Stimulated activated naive CD4-positive, alpha-beta T cell treated with Interleukin-2 at 50 U/mL for 16 hours (primary cell): ENCODE results near the gene ALPG.
"Not testable (repeated sequence)": the region's sequence is repeated elsewhere in the genome, so short reads cannot be mapped to it uniquely, and the experiment has no call there.

Experiments
- DNase-seq: peaks from one replicate; lab custom pipeline; 2025; lab: John Stamatoyannopoulos, UW

Gene ALPG

DNA sequence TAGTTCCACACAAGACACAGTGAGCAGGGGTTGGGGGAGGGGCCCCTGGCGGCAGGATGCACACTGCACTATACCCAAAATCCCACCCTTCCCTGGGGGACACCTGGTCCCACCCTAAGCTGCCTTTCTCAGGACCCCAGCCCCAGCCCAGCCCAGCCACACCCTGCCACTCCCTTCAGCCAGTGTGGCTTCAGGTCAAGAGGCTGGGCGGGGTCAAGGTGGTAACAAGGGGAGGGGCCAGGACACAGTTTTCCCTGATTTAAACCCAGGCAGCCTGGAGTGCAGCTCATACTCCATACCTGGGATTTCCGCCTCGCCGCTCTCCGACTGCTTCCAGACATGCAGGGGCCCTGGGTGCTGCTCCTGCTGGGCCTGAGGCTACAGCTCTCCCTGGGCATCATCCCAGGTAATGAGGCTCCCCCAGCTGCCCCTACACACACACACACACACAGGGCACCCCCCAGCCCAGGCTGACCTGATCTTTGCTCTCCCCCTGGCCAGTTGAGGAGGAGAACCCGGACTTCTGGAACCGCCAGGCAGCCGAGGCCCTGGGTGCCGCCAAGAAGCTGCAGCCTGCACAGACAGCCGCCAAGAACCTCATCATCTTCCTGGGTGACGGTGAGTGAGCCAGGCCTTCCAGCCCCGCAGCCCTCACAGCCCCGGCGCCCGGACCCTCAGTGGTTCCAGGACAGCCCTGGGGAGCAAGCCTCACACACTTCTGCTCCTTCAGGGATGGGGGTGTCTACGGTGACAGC lies at the start of gene ALPG:
TSS of gene ALPG (plus strand) at position 289 of the 755 bp plus-strand sequence. CDS start at position 340, 51 bp downstream.
- DNase-seq: no peak

DNA sequence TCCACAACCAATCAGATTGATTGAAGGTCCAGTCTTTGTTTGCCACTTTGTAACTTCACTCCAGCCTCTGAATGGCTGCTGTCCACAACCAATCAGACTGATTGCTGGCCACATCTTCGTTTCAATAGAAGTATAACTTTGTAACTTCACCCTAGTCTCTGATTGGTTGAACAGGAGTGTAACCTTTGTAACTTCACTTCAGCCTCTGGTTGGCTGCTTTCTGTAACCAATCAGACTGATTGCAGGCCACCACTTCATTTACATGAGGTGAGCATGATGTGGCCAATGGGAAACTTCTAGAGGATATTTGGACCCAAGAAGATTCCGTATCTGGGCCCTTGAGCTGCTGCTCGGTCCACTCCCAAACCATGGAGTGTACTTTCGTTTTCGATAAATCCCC lies 45.0 kb upstream of the ALPG start:
- DNase-seq: no peak

DNA sequence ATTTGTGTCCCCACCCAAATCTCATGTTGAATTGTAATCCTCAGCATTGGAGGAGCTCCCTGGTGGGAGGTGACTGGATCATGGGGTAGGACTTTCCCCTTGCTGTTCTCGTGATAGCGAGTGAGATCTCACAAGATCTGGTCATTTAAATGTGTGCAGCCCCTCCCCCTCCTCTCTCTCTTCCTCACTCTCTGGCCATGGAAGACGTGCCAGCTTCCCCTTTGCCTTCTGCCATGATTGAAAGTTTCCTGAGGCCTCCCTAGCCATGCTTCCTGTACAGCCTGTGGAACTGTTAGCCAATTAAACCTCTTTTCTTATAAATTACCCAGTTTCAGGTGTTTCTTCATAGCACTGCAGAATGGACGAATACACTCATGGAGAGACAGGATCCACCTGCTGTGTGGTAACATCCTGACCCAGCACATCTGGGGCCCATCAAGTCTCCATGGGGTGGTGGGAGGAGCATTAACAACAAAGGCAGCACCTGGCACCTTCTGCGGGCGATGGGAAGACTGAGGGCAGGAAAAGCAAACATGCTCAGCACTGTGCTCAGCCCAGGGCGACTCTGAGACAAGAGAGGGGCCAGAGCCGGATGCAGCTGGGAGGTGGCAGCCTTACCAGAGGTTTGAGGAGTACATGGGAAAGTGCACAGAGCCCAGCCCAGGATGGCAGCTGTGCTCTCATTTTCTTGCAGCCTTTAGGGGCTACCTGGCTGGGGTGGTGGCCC lies 44.3 kb upstream of the ALPG start:
- DNase-seq: no peak

DNA sequence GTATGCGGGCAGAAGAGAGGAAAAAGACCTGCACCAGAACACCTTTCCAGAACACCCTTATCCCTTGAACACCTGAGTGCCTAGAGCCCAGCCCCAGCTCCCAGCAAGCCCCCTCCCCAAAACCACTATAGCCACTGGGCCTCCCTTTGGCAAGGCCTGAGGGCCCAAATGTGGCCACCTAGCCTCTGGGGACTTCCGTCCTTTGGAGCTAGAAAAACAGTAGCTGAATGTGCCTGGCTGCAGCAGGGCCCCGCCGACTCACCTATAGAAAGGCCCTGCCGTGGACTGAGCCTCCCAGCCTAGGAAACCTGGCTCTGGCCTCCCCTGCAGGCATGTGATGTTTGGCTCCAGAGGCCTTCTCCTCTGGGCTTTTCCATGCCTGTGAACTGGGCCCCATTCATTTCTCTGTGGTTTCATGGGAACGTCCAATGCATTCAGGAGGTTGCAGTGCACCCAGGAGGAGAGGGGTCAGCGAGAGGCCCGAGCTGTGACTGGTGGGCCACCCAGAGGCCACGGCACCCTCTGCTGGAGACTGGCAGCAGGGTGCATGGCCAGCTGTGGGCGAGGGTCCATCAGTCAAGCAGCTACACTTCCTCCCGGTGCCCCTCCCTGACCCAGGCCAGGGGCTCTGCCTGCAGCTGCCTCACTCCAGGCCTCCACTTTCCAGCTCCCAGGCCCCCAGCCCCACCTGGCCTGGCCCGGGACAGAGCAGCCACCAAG lies 43.4 kb upstream of the ALPG start:
- not testable (repeated sequence) for DNase-seq

DNA sequence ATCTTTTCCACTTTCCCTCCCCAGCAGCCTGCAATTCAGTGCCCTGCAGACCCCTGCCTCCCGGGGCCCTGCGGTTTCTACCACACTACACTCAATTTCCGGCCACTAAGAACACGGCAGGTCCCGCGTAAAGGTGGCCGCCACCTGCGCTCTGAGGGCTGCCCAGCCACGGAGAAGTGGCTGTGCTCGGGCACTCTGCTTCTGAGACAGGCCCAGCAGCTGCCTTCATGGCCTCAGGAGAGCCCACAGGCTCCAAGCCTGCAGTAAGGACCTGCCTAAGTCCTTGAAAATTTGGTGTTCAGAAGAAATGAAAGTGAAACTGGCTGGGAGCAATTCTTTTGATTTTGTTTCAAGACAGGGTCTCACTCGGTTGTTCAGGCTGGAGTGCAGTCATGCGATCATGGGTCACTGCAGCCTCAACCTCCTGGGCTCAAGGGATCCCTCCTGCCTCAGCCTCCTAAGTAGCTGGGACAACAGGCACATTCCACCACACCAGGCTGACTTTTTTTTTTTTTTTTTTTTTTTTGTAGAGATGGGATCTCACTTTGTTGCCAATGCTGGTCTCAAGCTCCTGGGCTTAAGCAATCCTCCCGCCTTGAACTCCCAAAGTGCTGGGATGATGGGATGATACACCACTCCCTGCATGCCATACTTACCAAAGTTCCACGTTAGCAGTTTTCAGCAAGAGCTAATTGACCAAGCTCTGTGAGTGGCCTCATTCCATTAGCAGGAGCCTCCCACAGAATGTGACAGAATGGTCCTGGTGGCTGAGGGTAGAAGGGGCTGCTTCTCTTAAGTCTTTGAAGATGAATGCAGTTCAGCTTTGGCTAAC lies 42.6 kb upstream of the ALPG start:
- no peak for DNase-seq

DNA sequence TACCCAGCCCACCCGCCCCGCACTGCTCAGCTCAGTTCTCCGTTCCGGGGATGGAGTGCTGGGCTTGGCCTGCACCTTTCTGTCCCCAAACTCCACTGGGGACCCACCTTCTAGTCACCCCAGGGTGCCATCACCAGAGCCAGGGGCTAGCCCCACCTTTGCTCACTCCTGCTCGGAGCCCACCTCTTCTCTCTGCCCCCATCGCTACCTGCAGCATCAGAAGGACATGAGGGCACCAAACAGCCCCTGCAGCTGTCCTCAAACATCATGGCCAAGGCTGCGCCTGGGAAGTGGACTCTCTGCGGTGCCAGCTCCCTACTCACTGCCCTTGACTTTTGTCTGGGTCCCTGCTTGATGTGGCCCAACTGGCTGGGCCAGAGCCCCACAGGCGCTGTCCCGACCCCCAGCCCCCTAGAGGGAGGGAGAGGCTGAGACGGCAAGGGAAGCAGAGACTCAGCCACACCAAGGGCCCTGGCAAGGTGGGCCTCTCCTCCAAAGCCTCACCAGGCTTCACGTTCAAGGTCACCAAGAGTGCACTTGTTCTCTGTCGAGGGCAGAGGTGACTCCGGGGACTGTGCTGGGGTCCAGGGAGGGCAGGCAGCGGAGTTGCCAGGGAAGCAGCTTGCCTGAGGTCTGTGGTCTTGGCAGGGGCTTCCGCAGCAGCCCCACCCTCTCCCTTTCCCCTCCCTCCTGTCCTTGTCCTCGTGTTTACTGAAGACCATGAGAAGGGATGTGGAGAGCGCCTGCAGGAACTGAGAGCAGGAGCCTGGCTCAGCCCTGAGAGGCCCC lies 41.6 kb upstream of the ALPG start:
- DNase-seq: not testable (repeated sequence)

DNA sequence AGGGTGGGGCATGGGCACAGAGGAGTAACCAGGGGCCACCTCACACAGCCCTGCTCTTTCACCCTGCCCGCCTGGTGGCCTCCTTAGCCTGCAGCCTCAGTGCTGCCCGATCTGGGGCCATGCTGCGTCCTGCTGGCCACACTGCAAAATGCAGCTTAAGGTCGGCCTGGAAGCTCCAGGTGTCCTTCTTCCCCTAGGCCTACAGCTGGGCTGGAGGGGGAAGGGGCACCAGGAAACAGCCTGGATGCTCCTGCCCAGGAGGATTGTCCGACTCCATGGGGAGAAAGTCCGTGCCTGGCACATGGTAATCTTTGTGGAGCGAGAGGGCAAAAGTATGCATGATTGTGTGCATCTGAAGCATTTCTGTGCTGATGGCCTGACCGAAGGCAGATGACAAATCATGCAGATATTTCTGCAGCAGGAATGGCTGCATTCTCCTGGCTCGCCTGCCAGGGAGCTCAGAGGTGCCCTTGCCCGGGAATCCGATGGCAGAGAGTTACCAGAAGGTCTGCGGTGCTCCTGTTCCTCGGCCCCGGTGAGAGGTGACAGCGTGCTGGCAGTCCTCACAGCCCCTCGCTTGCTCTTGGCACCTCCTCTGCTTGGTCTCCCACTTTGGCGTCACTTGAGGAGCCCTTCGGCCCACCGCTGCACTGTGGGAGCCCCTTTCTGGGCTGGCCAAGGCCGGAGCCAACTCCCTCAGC lies 40.9 kb upstream of the ALPG start:
- DNase-seq: no peak

DNA sequence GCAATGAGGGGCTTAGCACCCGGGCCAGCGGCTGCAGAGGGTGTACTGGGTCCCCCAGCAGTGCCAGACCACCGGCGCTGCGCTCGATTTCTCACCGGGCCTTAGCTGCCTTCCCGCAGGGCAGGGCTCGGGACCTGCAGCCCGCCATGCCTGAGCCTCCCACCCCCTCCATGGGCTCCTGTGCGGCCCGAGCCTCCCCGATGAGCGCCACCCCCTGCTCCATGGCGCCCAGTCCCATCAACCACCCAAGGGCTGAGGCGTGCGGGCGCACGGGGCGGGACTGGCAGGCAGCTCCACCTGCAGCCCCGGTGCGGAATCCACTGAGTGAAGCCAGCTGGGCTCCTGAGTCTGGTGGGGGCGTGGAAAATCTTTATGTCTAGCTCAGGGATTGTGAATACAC lies 40.2 kb upstream of the ALPG start:
- not testable (repeated sequence) for DNase-seq

DNA sequence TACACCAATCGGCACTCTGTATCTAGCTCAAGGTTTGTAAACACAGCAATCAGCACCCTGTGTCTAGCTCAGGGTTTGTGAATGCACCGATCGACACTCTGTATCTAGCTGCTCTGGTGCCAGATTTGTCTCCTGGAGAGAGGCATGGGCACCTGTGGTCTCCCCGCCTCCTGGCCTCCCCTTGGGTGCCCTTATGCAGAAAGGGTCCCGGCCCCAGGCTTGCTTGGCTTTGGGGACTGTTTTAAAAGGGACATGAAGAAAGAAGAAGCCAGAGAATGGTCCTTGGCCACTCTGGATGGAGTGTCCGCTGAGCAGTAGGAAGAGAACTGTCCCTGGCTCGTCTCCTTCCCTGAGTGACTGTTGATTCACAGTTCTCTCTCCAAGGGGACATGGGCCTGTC lies 39.6 kb upstream of the ALPG start:
- DNase-seq: no peak

DNA sequence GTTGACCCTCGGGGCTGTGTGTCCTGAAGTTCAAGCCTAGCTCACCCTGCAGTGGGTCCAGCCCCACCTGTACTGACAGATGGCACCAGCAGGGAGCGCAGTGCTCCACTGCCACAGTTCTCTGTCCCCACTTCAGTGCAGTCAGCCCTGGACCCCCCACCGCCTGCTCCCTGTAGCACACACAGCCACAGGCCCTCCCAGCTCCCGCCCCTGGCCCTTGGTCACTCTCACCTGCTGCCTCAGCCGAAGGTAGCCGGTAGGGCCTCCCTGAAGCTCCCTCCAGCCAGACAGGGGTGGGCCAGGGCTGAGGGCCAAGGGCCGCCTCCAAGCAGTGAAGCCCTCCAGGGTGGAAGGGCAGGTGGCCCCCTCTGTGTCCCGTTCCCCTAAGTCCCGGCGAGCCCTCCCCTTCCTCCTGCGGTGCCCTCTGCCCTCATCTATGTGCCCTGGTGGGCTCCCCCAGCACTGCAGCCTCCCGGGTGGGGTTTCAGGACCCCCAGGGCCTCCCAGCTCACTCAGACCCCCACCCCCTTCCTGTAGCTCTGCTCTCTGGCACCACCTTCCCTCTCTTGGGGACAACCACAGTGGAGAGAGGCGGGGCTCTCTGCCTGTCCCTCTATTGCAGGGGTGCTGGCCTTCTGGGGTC lies 38.9 kb upstream of the ALPG start:
- no peak for DNase-seq

DNA sequence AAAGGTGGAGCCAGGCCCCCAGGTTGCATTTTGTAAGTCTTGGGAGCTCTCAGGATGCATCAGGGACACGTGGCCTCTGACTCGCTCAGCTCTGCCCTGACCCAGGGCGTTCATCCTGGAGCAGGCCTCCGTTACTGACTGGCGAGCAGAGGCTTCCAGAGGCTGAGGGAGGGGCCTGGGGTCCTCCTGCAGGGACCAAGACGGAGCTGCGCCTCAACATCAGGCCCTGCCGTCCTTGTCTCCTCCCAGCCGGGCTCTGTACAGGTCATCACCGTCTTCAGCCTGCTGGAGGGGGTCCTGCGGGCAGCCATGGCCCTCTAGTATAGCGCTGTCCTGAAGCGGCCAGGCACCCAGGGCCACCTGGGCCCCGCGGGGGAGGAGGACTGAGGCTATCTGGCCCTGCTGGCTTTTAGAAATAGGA lies 38.3 kb upstream of the ALPG start:
- DNase-seq: no peak

DNA sequence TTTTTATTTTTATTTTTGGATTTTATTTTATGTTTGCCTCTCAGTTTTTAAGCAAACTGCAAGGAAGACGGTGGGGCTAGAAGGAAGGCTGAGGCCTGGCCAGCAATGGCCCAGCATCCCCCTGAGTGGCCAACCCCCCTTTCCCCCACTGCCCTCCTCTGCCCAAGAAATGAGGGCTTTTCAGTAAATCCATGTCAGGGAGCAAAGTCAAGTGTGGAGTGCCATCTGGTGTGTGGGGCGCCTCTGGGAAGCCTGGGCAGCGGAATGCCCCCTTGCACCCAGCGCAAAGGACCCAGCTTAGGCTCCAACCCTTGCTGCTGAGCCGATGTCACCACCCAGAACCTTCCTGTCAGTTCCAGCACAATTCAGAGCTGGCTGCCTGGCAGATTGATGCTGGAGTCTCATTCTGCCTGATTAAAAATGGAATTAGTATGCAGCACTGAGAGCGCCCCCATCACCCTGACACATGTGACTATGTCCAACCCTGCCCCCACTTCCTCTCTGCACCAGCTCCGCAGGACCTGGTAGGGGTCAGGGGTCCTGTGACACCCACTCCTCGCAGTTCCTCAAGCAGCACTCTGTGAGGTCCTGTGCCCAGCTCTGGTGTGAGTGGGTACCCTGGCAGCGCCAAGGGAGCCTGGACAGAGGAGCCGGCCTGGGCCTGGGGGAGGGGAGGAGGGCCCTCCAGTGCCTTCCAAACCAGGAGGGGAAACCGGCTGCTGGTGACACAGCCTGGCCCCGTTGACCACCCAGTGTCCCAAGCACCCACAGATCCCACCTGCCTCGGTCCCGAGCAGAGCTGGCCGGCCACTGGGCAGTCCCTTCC lies 37.3 kb upstream of the ALPG start:
- DNase-seq: no peak

DNA sequence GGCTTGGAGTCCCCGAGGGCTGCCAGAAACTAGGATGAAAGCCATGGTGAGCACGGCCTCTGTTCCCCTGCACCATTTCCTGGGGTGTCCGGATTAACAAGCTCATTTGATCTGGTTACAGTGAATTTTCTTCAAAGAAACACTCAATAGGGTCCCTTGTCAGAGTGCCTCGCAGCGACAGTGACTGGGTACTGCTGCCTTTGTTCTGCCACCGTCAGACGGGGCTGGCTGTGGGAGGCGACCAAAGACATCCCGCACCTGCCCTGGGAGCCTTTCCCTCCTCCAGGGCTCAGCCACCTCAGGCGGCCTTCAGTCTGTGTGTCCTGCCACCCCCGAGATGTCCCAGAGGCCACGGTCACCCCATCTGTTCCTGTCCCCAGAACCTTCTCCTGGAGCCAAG lies 36.6 kb upstream of the ALPG start:
- DNase-seq: not testable (repeated sequence)

DNA sequence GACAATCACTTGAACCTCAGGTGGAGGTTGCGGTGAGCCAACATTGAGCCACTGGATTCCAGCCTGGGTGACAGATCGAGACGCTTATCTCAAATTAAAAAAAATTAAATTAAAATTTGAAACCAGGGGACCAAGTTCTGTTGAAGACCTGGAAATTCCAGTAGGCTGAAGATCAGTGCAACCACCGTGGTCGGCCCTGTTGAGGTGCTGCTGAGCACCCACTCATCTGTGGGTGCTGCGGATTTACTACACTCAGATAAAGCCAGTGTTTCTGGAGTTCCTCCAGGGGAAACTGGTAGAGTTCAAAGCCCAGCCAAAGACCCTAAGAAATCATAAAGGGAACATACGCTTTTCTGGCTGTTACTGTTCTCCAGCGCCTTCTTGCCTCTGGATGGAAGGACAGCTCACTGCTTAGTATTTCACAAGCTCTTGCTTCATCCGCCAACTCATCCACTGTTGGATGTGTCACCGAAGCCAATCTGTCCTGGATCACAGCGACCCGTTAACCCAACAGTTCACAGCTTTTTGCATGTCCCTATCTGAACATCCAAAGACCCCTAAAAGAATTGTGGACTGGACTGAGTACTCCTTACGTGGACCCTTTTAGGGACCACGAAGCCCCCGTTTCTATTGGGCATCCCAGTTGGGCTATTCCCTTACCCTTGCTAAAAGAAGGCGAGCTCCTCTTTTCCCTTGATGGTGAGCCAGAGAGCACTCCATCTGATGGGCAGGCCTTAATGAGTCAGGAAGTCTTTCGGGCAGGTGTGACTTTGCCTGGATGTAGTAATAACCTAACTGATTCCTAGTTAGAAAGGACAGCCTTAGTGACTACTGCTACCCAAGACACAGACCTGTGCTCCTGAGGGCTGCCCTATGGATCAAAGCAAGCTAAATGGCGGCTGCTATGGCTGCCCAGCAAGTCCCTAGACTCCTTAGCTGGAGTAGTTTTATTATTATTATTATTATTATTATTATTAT lies 34.1 kb upstream of the ALPG start:
- DNase-seq: no peak

DNA sequence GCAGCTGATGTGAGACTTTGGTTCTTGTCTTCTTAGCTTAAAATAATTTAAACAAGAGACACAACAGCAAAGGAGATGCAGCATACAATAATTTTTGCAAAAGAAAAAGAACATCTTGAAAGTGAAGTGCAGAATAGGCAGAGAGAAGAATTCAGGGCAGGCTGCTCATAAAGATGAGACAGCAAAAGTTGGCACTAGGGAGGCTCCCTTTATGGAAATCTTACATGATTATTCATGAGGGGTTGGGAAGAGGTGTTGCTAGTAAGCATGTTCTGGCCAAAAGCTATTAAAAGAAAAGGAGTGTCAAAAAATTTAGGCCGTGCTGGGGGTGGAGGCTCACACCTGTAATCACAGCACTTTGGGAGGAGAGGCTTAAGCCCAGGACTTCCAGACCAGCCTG lies 32.3 kb upstream of the ALPG start:
- no peak for DNase-seq

DNA sequence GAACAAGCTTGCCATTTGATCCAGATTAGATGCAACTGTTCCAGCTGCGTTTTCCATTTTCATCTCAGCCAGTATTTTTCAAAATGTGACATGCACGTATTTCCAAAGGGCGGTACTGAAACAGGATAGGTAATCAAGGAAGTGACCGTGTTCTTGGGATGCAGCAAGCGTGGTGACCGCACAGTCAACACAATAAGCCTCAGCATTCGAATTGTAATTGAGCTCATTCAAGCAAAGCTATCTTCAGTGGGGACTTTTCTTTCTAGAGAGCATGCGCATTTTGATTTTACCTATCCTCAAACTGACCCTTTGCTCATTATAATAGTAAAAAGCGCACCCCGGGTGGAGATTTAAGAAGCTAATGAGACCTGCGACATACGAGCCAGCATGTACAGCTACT lies 31.5 kb upstream of the ALPG start:
- DNase-seq: no peak

DNA sequence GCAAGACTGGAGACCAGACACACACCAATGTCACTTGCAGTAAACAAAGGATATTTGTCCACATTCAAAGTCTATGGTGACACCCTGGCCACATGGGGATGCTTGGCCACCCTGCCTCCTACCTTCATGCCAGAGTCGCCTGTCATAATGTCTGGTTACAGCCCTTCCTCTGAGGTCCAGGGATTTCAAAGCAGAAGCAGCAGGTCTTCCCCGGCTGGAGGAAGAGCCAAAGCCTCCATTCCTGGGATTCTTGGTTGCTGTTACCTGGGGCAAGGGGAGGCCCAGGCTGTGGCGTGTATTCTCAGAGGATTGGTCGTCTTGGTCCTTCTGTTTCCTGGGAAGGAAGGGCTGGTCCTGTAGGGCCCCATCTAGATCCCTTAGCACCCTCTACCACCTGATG lies 30.4 kb upstream of the ALPG start:
- DNase-seq: no peak

DNA sequence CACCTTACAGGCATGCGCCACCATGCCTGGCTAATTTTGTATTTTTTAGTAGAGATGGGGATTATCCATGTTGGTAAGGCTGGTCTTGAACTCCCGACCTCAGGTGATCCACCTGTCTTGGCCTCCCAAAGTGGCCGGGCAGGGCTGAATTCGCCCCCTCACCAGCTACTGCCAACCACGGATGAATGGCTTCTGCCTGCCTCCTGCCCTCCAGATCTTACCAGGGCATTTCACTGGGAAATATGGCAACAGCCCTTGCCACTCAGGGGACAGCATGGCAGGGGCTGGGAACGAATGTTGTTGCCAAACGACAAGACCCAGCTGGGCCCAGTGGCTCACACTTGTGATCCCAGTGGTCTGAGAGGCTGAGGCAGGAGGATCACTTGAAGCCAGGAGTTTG lies 29.9 kb upstream of the ALPG start:
- DNase-seq: no peak
